Stimulated activated CD8-positive, alpha-beta memory T cell treated with anti-CD3 and anti-CD28 coated beads, Interleukin-15, amount 100 ng/mL, for 48 hours (primary cell): ENCODE data around the gene NACC2.

Source experiments
- DNase-seq, 2 donors: peaks; one replicate each; pipeline ENCODE4 v3.0.0-alpha.2; 2020; ENCODE audit warnings: low read depth in 2 of 2

The NACC2 gene

GRCh38 chr9:136012651-136013050, 82.4 kb downstream of the NACC2 start:
- DNase-seq = no peak

- no peak for DNase-seq
These were observed 83.2 kb downstream of the NACC2 start for GRCh38 chr9:136011703-136012496.

GRCh38 chr9:136011376-136011702, 83.8 kb downstream of the NACC2 start:
- DNase-seq = no peak

- no peak for DNase-seq
These were observed 84.3 kb downstream of the NACC2 start for GRCh38 chr9:136010615-136011361.

- no peak for DNase-seq
These were observed 84.9 kb downstream of the NACC2 start for GRCh38 chr9:136010176-136010575.

GRCh38 chr9:136009516-136009915, 85.6 kb downstream of the NACC2 start:
- DNase-seq = no peak

GRCh38 chr9:136008693-136008997, 86.4 kb downstream of the NACC2 start:
- no peak for DNase-seq

- no peak for DNase-seq
These were observed 87.0 kb downstream of the NACC2 start for GRCh38 chr9:136007934-136008692.

GRCh38 chr9:136007276-136007933, 87.7 kb downstream of the NACC2 start:
- no peak for DNase-seq

- DNase-seq = no peak
These were observed 88.9 kb downstream of the NACC2 start for GRCh38 chr9:136006169-136006568.

- DNase-seq = no peak
These were observed 90.4 kb downstream of the NACC2 start for GRCh38 chr9:136004712-136005111.

GRCh38 chr9:136004219-136004618, 90.9 kb downstream of the NACC2 start:
- no peak for DNase-seq

GRCh38 chr9:136003411-136004218, 91.5 kb downstream of the NACC2 start:
- DNase-seq = no peak

GRCh38 chr9:136002881-136003280, 92.2 kb downstream of the NACC2 start:
- no peak for DNase-seq

GRCh38 chr9:136002215-136002614, 92.9 kb downstream of the NACC2 start:
- DNase-seq = no peak

GRCh38 chr9:136001231-136001630, 93.9 kb downstream of the NACC2 start:
- DNase-seq = no peak

GRCh38 chr9:135998410-135999071, 96.5 kb downstream of the NACC2 start:
- DNase-seq = no peak

GRCh38 chr9:135998016-135998380, 97.1 kb downstream of the NACC2 start:
- no peak for DNase-seq

GRCh38 chr9:135997090-135998015, 97.7 kb downstream of the NACC2 start:
- DNase-seq = no peak

GRCh38 chr9:135995816-135996215, 99.3 kb downstream of the NACC2 start:
- no peak for DNase-seq
